ENCODE measurements around the gene SALL2.
A peak's percentile ranks its signal among the peaks of the same experiment; 100 is the strongest.

SALL2 gene

GRCh38 chr14:21535545-21536417 is 9.6 kb upstream of the SALL2 start:
- no peak overlapping the region for H3K4me3 Mint-ChIP-seq
- H3K4me1 Mint-ChIP-seq = peaks cover 6% of the 10 kb centered on the region
- no peaks in the 10 kb centered on the region for H3K9me3 Mint-ChIP-seq
- no peaks in the 10 kb centered on the region for H3K36me3 Mint-ChIP-seq
- ATAC-seq (no peak), DNase-seq (ENCODE audit: low spot score in 2 of 2) (no peak)
- H3K27ac Mint-ChIP-seq = no peak overlapping the region

GRCh38 chr14:21534576-21534975 is 8.4 kb upstream of the SALL2 start:
- Mint-ChIP-seq H3K4me1 (peaks cover 6% of the 10 kb centered on the region), H3K27ac (no peak overlapping the region), H3K4me3 (no peak overlapping the region), H3K36me3 (no peaks in the 10 kb centered on the region), H3K9me3 (no peaks in the 10 kb centered on the region)
- no peak for DNase-seq (ENCODE audit: low spot score in 2 of 2)
- no peak for ATAC-seq

- H3K4me3 Mint-ChIP-seq = no peak overlapping the region
- H3K4me1 Mint-ChIP-seq = peaks cover 6% of the 10 kb centered on the region
- no peaks in the 10 kb centered on the region for H3K36me3 Mint-ChIP-seq
- H3K9me3 Mint-ChIP-seq = no peaks in the 10 kb centered on the region
- ATAC-seq (no peak), DNase-seq (ENCODE audit: low spot score in 2 of 2) (no peak)
- H3K27ac Mint-ChIP-seq = no peak overlapping the region
Observed at GRCh38 chr14:21533294-21533693, 7.1 kb upstream of the SALL2 start.

- H3K9me3 Mint-ChIP-seq = no peaks in the 10 kb centered on the region
- no peak overlapping the region for H3K27ac Mint-ChIP-seq
- ATAC-seq (no peak), DNase-seq (ENCODE audit: low spot score in 2 of 2) (no peak)
- peaks cover 6% of the 10 kb centered on the region for H3K36me3 Mint-ChIP-seq
- H3K4me1 Mint-ChIP-seq = peaks cover 20% of the 10 kb centered on the region
- H3K4me3 Mint-ChIP-seq = no peak overlapping the region
Observed at GRCh38 chr14:21529515-21529914, 3.4 kb upstream of the SALL2 start.

GRCh38 chr14:21528381-21529348 is 2.5 kb upstream of the SALL2 start:
- DNase-seq (ENCODE audit: low spot score in 2 of 2) (no peak), ATAC-seq (no peak)
- H3K36me3 Mint-ChIP-seq = peaks cover 6% of the 10 kb centered on the region
- H3K27ac Mint-ChIP-seq = no peak overlapping the region
- no peaks in the 10 kb centered on the region for H3K9me3 Mint-ChIP-seq
- peaks cover 23% of the 10 kb centered on the region for H3K4me1 Mint-ChIP-seq
- H3K4me3 Mint-ChIP-seq = no peak overlapping the region

GRCh38 chr14:21527318-21527679 is 1.2 kb upstream of the SALL2 start:
- Mint-ChIP-seq H3K36me3 (peaks cover 6% of the 10 kb centered on the region), H3K9me3 (no peaks in the 10 kb centered on the region), H3K27ac (peak overlapping the region; percentile 71), H3K4me3 (peak overlapping the region; percentile 71), H3K4me1 (peaks cover 23% of the 10 kb centered on the region)
- DNase-seq (ENCODE audit: low spot score in 2 of 2) = no peak
- no peak for ATAC-seq

- H3K27ac Mint-ChIP-seq = peak overlapping the region; percentile 71
- no peak for DNase-seq (ENCODE audit: low spot score in 2 of 2)
- ATAC-seq = no peak
- H3K36me3 Mint-ChIP-seq = peaks cover 6% of the 10 kb centered on the region
- peak overlapping the region; percentile 71 for H3K4me3 Mint-ChIP-seq
- H3K4me1 Mint-ChIP-seq = peaks cover 23% of the 10 kb centered on the region
- no peaks in the 10 kb centered on the region for H3K9me3 Mint-ChIP-seq
Observed at GRCh38 chr14:21526672-21527317, 649 bp upstream of the SALL2 start.

- Mint-ChIP-seq H3K27ac (peak overlapping the region; percentile 71), H3K36me3 (peaks cover 6% of the 10 kb centered on the region), H3K9me3 (no peaks in the 10 kb centered on the region), H3K4me3 (peak overlapping the region; percentile 71), H3K4me1 (peaks cover 23% of the 10 kb centered on the region)
- DNase-seq (ENCODE audit: low spot score in 2 of 2) (no peak), ATAC-seq (peak; percentile 4)
Observed at GRCh38 chr14:21525571-21525961, 580 bp downstream of the SALL2 start.

- H3K4me3 Mint-ChIP-seq = peak overlapping the region; percentile 71
- ATAC-seq (no peak), DNase-seq (ENCODE audit: low spot score in 2 of 2) (no peak)
- peaks cover 6% of the 10 kb centered on the region for H3K36me3 Mint-ChIP-seq
- peaks cover 23% of the 10 kb centered on the region for H3K4me1 Mint-ChIP-seq
- H3K27ac Mint-ChIP-seq = peak overlapping the region; percentile 71
- no peaks in the 10 kb centered on the region for H3K9me3 Mint-ChIP-seq
Observed at GRCh38 chr14:21524575-21525490, 1.3 kb downstream of the SALL2 start.

GRCh38 chr14:21523203-21523602 is 2.9 kb downstream of the SALL2 start:
- Mint-ChIP-seq H3K27ac (no peak overlapping the region), H3K36me3 (peaks cover 6% of the 10 kb centered on the region)

GRCh38 chr14:21521501-21521900 is 4.6 kb downstream of the SALL2 start:
- Mint-ChIP-seq H3K27ac (no peak overlapping the region), H3K36me3 (peaks cover 6% of the 10 kb centered on the region), H3K4me3 (no peak overlapping the region), H3K9me3 (no peaks in the 10 kb centered on the region), H3K4me1 (peaks cover 14% of the 10 kb centered on the region)
- ATAC-seq (no peak), DNase-seq (ENCODE audit: low spot score in 2 of 2) (no peak)

More at GRCh38 chr14:21523203-21523602, 2.9 kb downstream of the SALL2 start:
- H3K9me3 Mint-ChIP-seq = no peaks in the 10 kb centered on the region
- ATAC-seq = no peak
- peaks cover 23% of the 10 kb centered on the region for H3K4me1 Mint-ChIP-seq
- DNase-seq (ENCODE audit: low spot score in 2 of 2) = no peak
- no peak overlapping the region for H3K4me3 Mint-ChIP-seq

- ATAC-seq (no peak), DNase-seq (ENCODE audit: low spot score in 2 of 2) (no peak)
- no peak overlapping the region for H3K4me3 Mint-ChIP-seq
- H3K4me1 Mint-ChIP-seq = peaks cover 14% of the 10 kb centered on the region
- no peaks in the 10 kb centered on the region for H3K36me3 Mint-ChIP-seq
- no peaks in the 10 kb centered on the region for H3K9me3 Mint-ChIP-seq
- H3K27ac Mint-ChIP-seq = no peak overlapping the region
Observed at GRCh38 chr14:21520767-21521166, 5.4 kb downstream of the SALL2 start.

- Mint-ChIP-seq H3K36me3 (no peaks in the 10 kb centered on the region), H3K4me3 (no peak overlapping the region), H3K9me3 (no peaks in the 10 kb centered on the region), H3K4me1 (no peaks in the 10 kb centered on the region), H3K27ac (no peak overlapping the region)
- ATAC-seq (no peak), DNase-seq (ENCODE audit: low spot score in 2 of 2) (no peak)
Observed at GRCh38 chr14:21518725-21519124, 7.4 kb downstream of the SALL2 start.

- H3K4me3 Mint-ChIP-seq = no peak overlapping the region
- H3K4me1 Mint-ChIP-seq = peaks cover 17% of the 10 kb centered on the region
- no peak for DNase-seq (ENCODE audit: low spot score in 2 of 2)
- no peaks in the 10 kb centered on the region for H3K9me3 Mint-ChIP-seq
- H3K36me3 Mint-ChIP-seq = peaks cover 12% of the 10 kb centered on the region
- ATAC-seq = no peak
- H3K27ac Mint-ChIP-seq = no peak overlapping the region
Observed at GRCh38 chr14:21514341-21514740, 11.8 kb downstream of the SALL2 start.

Measured in stimulated activated effector memory CD8-positive, alpha-beta T cell treated with anti-CD3 and anti-CD28 coated beads, Interleukin-12 subunit alpha, Interleukin-12 subunit beta, amount 100 ng/mL, for 72 hours (primary cell).